NCI-H82 treated with DMSO at 0.1 percent for 48 hours (cell line): Measurements from ENCODE around the gene GPR155.

Source experiments
- DNase-seq: peaks from one replicate; lab custom pipeline; 2025; ENCODE audit not compliant: unreplicated experiment; lab: John Stamatoyannopoulos, UW

Gene GPR155

GRCh38 chr2:174486563-174487107, at the start of gene GPR155:
Gene GPR155 (minus strand): TSS chr2:174487029. CDS start chr2:174481956, 5,073 bp downstream.
- no peak for DNase-seq

- no peak for DNase-seq
Measured at GRCh38 chr2:174535757-174536703, 49.2 kb upstream of the GPR155 start.

- DNase-seq: no peak
Measured at GRCh38 chr2:174535083-174535482, 48.3 kb upstream of the GPR155 start.

- DNase-seq: no peak
Measured at GRCh38 chr2:174529916-174530315, 43.1 kb upstream of the GPR155 start.

- DNase-seq: no peak
Measured at GRCh38 chr2:174527959-174528358, 41.1 kb upstream of the GPR155 start.

- no peak for DNase-seq
Measured at GRCh38 chr2:174527101-174527721, 40.4 kb upstream of the GPR155 start.

GRCh38 chr2:174524527-174524926, 37.7 kb upstream of the GPR155 start:
- no peak for DNase-seq

- DNase-seq: no peak
Measured at GRCh38 chr2:174522553-174522952, 35.7 kb upstream of the GPR155 start.

- DNase-seq: no peak
Measured at GRCh38 chr2:174518395-174518794, 31.6 kb upstream of the GPR155 start.

- DNase-seq: no peak
Measured at GRCh38 chr2:174516501-174517378, 29.9 kb upstream of the GPR155 start.

GRCh38 chr2:174512345-174512744, 25.5 kb upstream of the GPR155 start:
- DNase-seq: no peak

- DNase-seq: no peak
Measured at GRCh38 chr2:174511580-174512260, 24.9 kb upstream of the GPR155 start.

GRCh38 chr2:174510583-174511189, 23.9 kb upstream of the GPR155 start:
- DNase-seq: no peak

GRCh38 chr2:174503161-174503809, 16.5 kb upstream of the GPR155 start:
- no peak for DNase-seq

GRCh38 chr2:174499371-174499770, 12.5 kb upstream of the GPR155 start:
- no peak for DNase-seq

GRCh38 chr2:174495365-174496012, 8.7 kb upstream of the GPR155 start:
- DNase-seq: no peak

GRCh38 chr2:174493549-174494331, 6.9 kb upstream of the GPR155 start:
- DNase-seq: no peak

GRCh38 chr2:174492963-174493431, 6.2 kb upstream of the GPR155 start:
- no peak for DNase-seq
